Measurements from ENCODE around the gene ZNRF1. TPM values are rescaled to one million over a fixed set of nuclear protein-coding genes. Genes with fewer than 3 reads are reported as not detected.

Gene ZNRF1
- total RNA-seq, 4 donors from 2014 or later = 28.5 to 58.4 (median 40.4) TPM

GRCh38 chr16:75095204-75095621 lies 96.4 kb downstream of the ZNRF1 start:
- no peak for TF ChIP-seq CTCF (IDR thresholded peaks at IDR 0.05)
- TF ChIP-seq POLR2AphosphoS5 (IDR thresholded peaks at IDR 0.05) = no peak
- no peak for TF ChIP-seq EP300 (IDR thresholded peaks at IDR 0.05; ENCODE audit: low read depth)
- TF ChIP-seq POLR2A (IDR thresholded peaks at IDR 0.05) = no peak
- no peak overlapping the region for H3K27ac ChIP-seq

DNA sequence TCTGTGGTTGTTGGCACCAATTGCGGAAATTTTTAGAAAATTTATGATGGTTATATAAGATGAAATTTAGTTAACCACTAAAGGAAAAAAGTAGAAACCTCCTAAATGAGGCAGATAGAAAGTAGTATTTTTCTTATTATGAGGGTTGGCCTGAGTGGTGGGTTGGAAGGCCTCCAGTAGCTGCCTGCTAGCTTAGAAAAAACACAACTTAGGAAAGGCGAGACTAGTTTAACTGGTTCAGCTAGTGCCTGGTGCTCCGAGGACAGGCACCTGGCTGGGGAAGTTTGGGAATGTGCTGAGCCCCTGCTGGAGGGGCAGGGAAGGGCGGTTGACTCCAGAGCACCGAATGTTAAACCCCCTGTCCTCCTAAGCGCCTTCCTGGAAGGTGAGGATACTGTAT lies 97.8 kb downstream of the ZNRF1 start:
- in situ Hi-C loops (cut with MboI; ENCODE audit: low pct_ligation_motif_present in 1 of 4, low pct_unique_long_range_greater_than_20kb in 1 of 4, low sequenced_read_pairs in 3 of 4) = no loop called here
- Histone ChIP-seq H3K27me3 (no peaks in the 10 kb centered on the region), H3K4me1 (peaks cover 17 to 60% (median 27%) of the 10 kb centered on the region in 4 donors), H3K4me3 (no peak overlapping the region), H3K9me3 (no peaks in the 10 kb centered on the region), H3K27ac (peak overlapping the region in 2 of 4 donors; percentile 30), H3K36me3 (no peaks in the 10 kb centered on the region)
- 37 to 53% methylated on average over 3 to 6 of the region's 6 CpGs for WGBS, 2 donors (ENCODE audit: low coverage in 1 of 2)
- peak; percentile 44 for DNase-seq
- TF ChIP-seq EP300 (IDR thresholded peaks at IDR 0.05; ENCODE audit: low read depth) = no peak
- peak in 4 of 5 experiments; percentile 20 to 52 (median 28) for TF ChIP-seq CTCF (IDR thresholded peaks at IDR 0.05)
- intact Hi-C loops (cut with DNase I; ENCODE audit: low total_unique reads) = no loop called here

More at GRCh38 chr16:75095204-75095621, 96.4 kb downstream of the ZNRF1 start:
- intact Hi-C loops (cut with DNase I; ENCODE audit: low total_unique reads) = no loop called here
- in situ Hi-C loops (cut with MboI; ENCODE audit: low pct_ligation_motif_present in 1 of 4, low pct_unique_long_range_greater_than_20kb in 1 of 4, low sequenced_read_pairs in 3 of 4) = no loop called here
- H3K4me1 ChIP-seq = peaks cover 16 to 67% (median 28%) of the 10 kb centered on the region in 4 donors
- no peak for DNase-seq
- WGBS, 2 donors (ENCODE audit: low coverage in 1 of 2) = 95% methylated on average over 14 of the region's 14 CpGs; no CpG with 5 or more reads in 1 of the 2 donors
- no peak overlapping the region for H3K4me3 ChIP-seq
- no peaks in the 10 kb centered on the region for H3K27me3 ChIP-seq
- H3K9me3 ChIP-seq = no peaks in the 10 kb centered on the region
- H3K36me3 ChIP-seq = no peaks in the 10 kb centered on the region

GRCh38 chr16:75097191-75097761 lies 98.5 kb downstream of the ZNRF1 start:
- 89 to 92% methylated on average over 3 to 10 of the region's 10 CpGs for WGBS, 2 donors (ENCODE audit: low coverage in 1 of 2)
- Histone ChIP-seq H3K36me3 (no peaks in the 10 kb centered on the region), H3K4me1 (peaks cover 17 to 54% (median 25%) of the 10 kb centered on the region in 4 donors), H3K27me3 (no peaks in the 10 kb centered on the region), H3K9me3 (no peaks in the 10 kb centered on the region), H3K4me3 (no peak overlapping the region), H3K27ac (peak overlapping the region in 2 of 4 donors; percentile 30)
- TF ChIP-seq POLR2A (IDR thresholded peaks at IDR 0.05) = no peak
- TF ChIP-seq EP300 (IDR thresholded peaks at IDR 0.05; ENCODE audit: low read depth) = no peak
- TF ChIP-seq POLR2AphosphoS5 (IDR thresholded peaks at IDR 0.05) = no peak
- no peak for TF ChIP-seq CTCF (IDR thresholded peaks at IDR 0.05)
- intact Hi-C loops (cut with DNase I; ENCODE audit: low total_unique reads) (no loop called here), in situ Hi-C loops (cut with MboI; ENCODE audit: low pct_ligation_motif_present in 1 of 4, low pct_unique_long_range_greater_than_20kb in 1 of 4, low sequenced_read_pairs in 3 of 4) (no loop called here)
- no peak for DNase-seq

DNA sequence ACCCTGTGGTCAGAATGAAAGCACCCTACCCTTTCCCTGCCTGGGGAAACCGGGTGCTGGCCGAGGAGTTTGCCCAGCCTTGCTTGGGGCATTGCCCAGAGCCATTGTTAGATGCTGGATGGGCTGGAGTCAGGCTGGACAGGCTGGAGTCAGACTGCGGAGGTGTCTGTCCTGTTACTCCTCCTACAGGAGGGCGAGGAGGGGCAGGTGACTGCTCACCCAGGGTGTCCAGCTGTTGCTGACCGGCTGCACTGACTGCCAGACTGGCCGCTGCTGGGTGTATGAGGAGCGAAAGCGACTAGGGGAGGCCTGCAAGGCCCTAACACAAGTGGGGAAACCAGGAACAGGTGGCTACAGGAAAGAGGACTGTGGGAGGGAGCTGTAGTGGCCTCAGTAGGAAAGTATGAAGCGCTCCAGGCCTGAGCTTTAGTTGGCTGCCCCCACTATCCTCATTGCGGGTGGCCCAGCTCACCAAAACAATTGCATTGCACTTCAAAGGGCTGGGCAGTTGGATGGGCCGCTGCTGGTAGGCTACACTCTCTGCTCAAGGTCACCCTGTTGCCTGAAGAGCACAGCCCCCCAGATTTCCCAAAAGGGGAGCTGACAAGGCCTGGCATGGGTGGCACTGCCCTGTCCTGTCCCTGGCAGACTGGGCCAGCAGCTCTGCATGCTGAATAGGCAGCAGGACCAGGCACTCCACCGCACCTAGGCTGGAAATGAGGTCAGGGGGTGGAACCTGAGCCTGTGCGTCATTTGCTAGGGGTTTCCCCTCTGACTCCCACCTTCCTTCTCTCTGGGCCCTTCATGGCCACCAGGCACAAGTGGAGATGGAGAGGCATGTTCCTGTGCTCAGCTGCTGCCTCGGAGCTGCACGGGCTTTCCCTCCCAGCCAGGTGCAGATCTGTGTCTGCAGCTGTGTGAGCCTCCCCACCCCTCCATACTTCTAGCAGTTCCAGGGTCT lies 99.4 kb downstream of the ZNRF1 start:
- TF ChIP-seq POLR2AphosphoS5 (IDR thresholded peaks at IDR 0.05) (no peak), POLR2A (IDR thresholded peaks at IDR 0.05) (no peak), EP300 (IDR thresholded peaks at IDR 0.05; ENCODE audit: low read depth) (no peak)
- Histone ChIP-seq H3K9me3 (no peaks in the 10 kb centered on the region), H3K36me3 (no peaks in the 10 kb centered on the region), H3K27ac (peak overlapping the region in 1 of 4 donors; percentile 58), H3K27me3 (no peaks in the 10 kb centered on the region), H3K4me3 (no peak overlapping the region), H3K4me1 (peaks cover 15 to 45% (median 21%) of the 10 kb centered on the region in 4 donors)
- WGBS, 2 donors (ENCODE audit: low coverage in 1 of 2) = 85% methylated on average over 15 of the region's 15 CpGs; no CpG with 5 or more reads in 1 of the 2 donors
- in situ Hi-C loops (cut with MboI; ENCODE audit: low pct_ligation_motif_present in 1 of 4, low pct_unique_long_range_greater_than_20kb in 1 of 4, low sequenced_read_pairs in 3 of 4) = no loop called here
- DNase-seq = no peak
- intact Hi-C loops (cut with DNase I; ENCODE audit: low total_unique reads) = no loop called here
